Measurements from ENCODE around the gene CDKN1A.

Gene CDKN1A

DNA sequence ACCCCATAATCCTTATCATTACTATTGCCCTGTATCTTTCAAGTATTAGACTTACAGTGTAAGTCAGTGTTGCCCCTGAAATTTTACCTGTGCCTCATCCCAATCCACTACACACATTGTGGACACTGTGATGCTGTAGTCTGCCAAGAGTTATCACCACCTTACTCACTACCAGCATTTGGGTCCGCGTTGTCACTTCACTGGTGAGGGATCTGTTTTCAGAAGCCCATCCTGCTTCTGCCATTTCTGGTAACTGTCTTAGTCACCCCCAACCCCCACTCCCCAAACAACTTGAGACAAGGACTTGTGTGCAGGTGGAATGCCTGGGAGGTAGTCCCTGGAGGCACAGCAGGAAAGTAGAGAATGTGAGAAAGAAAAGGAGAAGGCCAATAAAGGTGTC, 13.1 kb downstream of the CDKN1A start:
- H3K27ac ChIP-seq = no peak overlapping the region
- TF ChIP-seq, protein P1, sequence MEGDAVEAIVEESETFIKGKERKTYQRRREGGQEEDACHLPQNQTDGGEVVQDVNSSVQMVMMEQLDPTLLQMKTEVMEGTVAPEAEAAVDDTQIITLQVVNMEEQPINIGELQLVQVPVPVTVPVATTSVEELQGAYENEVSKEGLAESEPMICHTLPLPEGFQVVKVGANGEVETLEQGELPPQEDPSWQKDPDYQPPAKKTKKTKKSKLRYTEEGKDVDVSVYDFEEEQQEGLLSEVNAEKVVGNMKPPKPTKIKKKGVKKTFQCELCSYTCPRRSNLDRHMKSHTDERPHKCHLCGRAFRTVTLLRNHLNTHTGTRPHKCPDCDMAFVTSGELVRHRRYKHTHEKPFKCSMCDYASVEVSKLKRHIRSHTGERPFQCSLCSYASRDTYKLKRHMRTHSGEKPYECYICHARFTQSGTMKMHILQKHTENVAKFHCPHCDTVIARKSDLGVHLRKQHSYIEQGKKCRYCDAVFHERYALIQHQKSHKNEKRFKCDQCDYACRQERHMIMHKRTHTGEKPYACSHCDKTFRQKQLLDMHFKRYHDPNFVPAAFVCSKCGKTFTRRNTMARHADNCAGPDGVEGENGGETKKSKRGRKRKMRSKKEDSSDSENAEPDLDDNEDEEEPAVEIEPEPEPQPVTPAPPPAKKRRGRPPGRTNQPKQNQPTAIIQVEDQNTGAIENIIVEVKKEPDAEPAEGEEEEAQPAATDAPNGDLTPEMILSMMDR (IDR thresholded peaks at IDR 0.05; ENCODE audit: low read depth, low read length) = no peak

DNA sequence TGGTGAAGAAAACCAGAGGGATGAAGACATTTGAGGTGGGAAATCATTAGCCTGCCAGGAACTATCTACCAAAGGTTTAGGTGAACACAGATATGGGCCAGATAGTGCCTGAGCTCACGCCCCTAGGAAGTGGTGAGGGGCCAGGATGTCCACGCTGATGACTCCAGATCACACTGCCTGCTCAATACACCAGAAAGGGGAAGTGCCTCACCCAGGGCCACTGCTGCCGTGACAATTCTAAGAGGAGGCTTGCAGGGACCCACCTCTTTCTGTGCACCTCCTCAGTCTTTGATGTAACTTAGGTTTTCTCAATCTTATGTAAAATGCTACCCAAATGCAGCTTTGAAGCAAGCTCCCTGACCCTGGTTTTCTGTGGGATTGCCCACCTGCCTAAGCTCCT, 13.7 kb downstream of the CDKN1A start:
- TF ChIP-seq, protein P1 (IDR thresholded peaks at IDR 0.05; ENCODE audit: low read depth, low read length) = no peak
- no peak overlapping the region for H3K4me3 ChIP-seq (ENCODE audit: low read depth, low read length)

More for the DNA sequence above, 13.1 kb downstream of the CDKN1A start:
- Histone ChIP-seq H3K27me3 (ENCODE audit: insufficient read depth, low read depth, severe bottlenecking) (no peaks in the 10 kb centered on the region), H3K4me3 (ENCODE audit: low read depth, low read length) (no peak overlapping the region), H3K9me3 (ENCODE audit: severe bottlenecking) (no peaks in the 10 kb centered on the region), H3K36me3 (peaks cover 13% of the 10 kb centered on the region)
- no peak for DNase-seq

DNA sequence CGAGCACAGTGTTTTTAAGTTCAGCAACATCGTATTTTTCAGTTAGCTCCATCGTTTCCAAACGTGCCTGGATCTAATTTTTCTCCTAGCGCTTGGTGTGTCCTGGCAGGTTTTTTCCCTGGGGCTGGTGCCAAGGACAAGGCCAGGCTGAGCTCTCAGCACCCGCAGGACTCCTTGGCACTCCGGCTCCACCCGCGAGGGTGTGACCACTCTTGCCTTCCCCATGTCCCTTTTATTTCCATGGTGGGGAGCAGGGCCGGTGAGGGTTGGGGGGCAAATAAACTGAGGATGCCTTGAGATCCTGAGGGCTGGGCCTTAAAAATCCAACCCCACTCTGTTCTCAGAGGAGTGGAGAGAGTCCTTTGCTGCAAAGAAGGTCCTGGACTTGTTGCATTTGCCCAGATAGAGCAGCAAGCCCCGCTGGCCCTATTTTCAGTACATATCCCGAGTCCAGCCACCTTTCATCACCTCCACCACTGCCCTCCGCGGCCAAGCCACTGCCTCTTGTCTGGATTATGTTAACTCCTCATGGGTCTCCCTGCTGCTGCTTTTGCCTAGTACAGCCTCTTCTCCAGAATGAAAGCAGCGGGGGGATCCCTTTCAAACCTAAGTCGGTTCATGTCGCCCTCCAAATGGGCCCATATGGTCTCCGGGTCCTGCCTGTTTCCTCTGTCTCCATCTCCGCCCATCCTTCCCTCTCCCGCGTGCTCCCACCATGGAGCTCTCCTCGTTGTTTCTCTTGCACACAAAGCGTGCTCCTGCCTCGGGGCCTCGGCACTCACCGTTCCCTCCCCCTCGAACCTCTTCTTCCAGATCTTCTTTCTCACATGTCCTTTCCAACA, 14.6 kb downstream of the CDKN1A start:
- H3K4me3 ChIP-seq (ENCODE audit: low read depth, low read length) = no peak overlapping the region
- TF ChIP-seq, protein P1 (IDR thresholded peaks at IDR 0.05; ENCODE audit: low read depth, low read length) = no peak
- H3K9me3 ChIP-seq (ENCODE audit: severe bottlenecking) = peaks cover 3% of the 10 kb centered on the region
- no peaks in the 10 kb centered on the region for H3K36me3 ChIP-seq
- H3K27ac ChIP-seq = no peak overlapping the region
- DNase-seq = no peak
- H3K27me3 ChIP-seq (ENCODE audit: insufficient read depth, low read depth, severe bottlenecking) = no peaks in the 10 kb centered on the region

More for the DNA sequence above, 13.7 kb downstream of the CDKN1A start:
- H3K9me3 ChIP-seq (ENCODE audit: severe bottlenecking) = peaks cover under 1% of the 10 kb centered on the region
- no peaks in the 10 kb centered on the region for H3K27me3 ChIP-seq (ENCODE audit: insufficient read depth, low read depth, severe bottlenecking)
- no peak for DNase-seq
- no peak overlapping the region for H3K27ac ChIP-seq
- peaks cover 7% of the 10 kb centered on the region for H3K36me3 ChIP-seq

DNA sequence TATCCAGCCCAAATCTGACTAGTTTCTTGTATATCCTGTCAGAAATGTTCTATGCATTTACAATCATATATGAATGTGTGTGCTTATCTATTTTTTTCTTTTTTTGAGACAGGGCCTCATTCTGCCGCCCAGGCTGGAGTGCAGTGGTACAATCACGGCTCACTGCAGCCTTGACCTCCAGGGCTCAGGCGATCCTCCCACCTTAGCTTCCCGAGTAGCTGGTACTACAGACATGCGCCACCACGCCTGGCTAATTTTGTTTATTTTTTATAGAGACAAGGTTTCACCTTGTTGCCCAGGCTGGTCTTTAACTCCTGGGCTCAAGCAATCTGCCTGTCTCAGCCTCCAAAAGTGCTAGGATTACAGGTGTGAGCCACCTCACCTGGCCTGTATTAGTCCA, 16.1 kb downstream of the CDKN1A start:
- DNase-seq = no peak
- H3K4me3 ChIP-seq (ENCODE audit: low read depth, low read length) = no peak overlapping the region
- H3K36me3 ChIP-seq = no peaks in the 10 kb centered on the region
- H3K27me3 ChIP-seq (ENCODE audit: insufficient read depth, low read depth, severe bottlenecking) = no peaks in the 10 kb centered on the region
- TF ChIP-seq, protein P1 (IDR thresholded peaks at IDR 0.05; ENCODE audit: low read depth, low read length) = no peak
- H3K27ac ChIP-seq = no peak overlapping the region
- H3K9me3 ChIP-seq (ENCODE audit: severe bottlenecking) = peaks cover 3% of the 10 kb centered on the region

DNA sequence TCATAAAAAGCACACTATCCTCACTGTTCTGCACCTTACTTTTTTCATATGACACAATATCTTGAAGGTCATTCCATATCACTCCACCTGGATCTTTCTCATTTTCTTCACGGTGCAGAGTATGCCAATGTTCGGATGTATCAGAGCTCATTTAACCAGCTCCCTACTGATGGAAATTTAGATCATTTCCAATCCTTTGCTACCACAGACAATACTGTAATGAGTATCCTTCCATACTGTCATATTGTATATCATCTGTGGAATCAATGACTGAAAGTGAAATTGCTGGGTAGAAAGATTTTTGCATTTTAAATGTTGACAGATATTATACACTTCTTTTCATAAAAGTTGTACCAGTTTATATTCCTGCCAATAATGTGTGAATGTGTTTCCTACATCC, 16.9 kb downstream of the CDKN1A start:
- no peak for DNase-seq
- no peak overlapping the region for H3K4me3 ChIP-seq (ENCODE audit: low read depth, low read length)
- TF ChIP-seq, protein P1 (IDR thresholded peaks at IDR 0.05; ENCODE audit: low read depth, low read length) = no peak
- no peaks in the 10 kb centered on the region for H3K27me3 ChIP-seq (ENCODE audit: insufficient read depth, low read depth, severe bottlenecking)
- no peak overlapping the region for H3K27ac ChIP-seq
- peaks cover 3% of the 10 kb centered on the region for H3K9me3 ChIP-seq (ENCODE audit: severe bottlenecking)
- no peaks in the 10 kb centered on the region for H3K36me3 ChIP-seq

Measured in WERI-Rb-1 (cell line).